GM19240 (cell line): ENCODE measurements around the gene GAS2L3.
"Not testable (repeated sequence)": the region's sequence is repeated elsewhere in the genome, so short reads cannot be mapped to it uniquely, and the experiment has no call there.

Source experiments
- DNase-seq: peaks from one replicate; pipeline ENCODE4 v3.0.0; 2011; ENCODE audit warnings: low spot score; ENCODE audit not compliant: insufficient read length

The GAS2L3 gene

GRCh38 chr12:100573292-100574186 is at the start of gene GAS2L3:
Gene GAS2L3, plus strand, starts transcription at chr12:100573684. Its CDS starts 21,221 bp downstream, at chr12:100594905.
- DNase-seq: peak; percentile 28

- DNase-seq: no peak
Measured at GRCh38 chr12:100528034-100528433, 45.5 kb upstream of the GAS2L3 start.

DNA sequence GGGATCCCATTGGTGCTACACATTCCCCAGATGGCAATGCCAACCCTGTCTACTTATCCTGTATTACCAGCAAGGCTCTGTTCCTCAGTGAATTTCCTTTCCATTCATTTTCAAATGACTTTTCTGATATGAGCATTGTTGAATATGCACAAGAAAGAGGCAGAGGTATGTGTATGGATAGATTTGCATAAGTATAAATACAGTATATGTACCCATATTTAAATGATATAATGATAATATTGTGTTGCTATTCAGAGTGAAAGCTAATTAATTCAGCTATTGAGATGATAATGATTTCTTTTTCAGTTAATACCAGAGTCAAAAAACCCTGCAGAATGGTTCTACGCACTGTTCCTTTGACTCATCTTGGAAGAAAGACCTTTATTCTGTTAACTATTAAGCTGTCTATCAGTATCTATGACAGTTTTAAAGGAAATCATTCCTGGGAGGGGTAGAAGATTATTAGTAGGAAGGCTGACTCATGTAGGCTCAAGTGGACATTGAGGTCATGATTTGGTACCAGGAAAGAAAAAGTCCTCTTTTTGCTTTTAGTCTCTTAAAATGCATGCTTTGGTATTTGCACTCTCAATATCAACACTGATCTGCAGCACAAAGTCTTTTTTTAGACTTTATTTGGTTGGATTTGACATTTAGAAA is 44.9 kb upstream of the GAS2L3 start:
- no peak for DNase-seq

- DNase-seq: no peak
Measured at GRCh38 chr12:100529756-100530350, 43.6 kb upstream of the GAS2L3 start.

GRCh38 chr12:100533376-100533775 is 40.1 kb upstream of the GAS2L3 start:
- no peak for DNase-seq

DNA sequence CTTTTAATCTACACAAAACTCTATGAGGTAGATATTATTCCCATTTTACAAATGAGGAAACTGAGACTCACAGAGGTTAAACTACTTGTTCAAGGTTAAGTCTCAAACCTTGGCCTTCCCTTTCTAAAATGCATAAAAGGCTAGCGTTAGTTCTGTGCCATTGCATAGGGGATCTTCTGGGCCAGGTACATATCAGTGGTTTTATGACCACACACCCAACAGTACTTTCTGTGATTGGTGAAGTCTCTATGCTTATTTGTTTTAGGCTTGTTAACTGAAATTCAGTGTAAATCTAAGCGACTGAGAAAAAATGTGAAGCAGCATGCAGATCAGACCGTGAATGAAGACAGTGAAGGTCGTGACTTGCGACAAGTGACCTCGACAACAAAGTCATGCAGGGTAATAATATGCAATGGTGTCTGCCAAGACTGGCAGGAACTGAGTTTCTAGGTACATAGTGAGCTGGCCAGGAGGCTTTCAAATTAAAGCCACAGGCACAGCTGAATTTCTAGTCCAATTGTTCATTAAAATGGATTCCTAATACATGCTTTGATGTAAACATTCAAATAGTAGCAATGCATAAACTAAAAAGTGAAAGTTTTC is 38.8 kb upstream of the GAS2L3 start:
- no peak for DNase-seq

GRCh38 chr12:100539202-100539601 is 34.3 kb upstream of the GAS2L3 start:
- DNase-seq: no peak

- no peak for DNase-seq
Measured at GRCh38 chr12:100544165-100544564, 29.3 kb upstream of the GAS2L3 start.

DNA sequence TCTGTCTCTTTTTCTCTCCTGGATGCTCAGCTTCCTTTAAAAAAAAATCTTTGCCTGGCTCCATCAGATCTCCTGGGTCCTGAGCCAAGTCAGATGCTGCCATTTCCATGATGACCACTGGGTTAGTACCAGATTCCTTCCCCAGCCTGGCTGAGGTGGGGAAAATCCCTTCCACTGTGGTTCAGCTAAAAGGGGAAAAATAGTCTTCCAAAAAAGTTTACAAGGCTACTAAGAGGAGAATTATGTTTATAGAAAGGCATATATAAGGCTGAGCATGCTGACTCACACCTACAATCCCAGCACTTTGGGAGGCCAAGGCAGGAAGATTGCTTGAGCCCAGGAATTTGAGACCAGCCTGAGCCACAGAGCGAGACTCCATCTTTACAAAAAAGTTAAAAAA is 28.4 kb upstream of the GAS2L3 start:
- DNase-seq: no peak

GRCh38 chr12:100553936-100554335 is 19.5 kb upstream of the GAS2L3 start:
- no peak for DNase-seq

- DNase-seq: no peak
Measured at GRCh38 chr12:100554608-100555077, 18.8 kb upstream of the GAS2L3 start.

- no peak for DNase-seq
Measured at GRCh38 chr12:100555722-100556121, 17.8 kb upstream of the GAS2L3 start.

- DNase-seq: no peak
Measured at GRCh38 chr12:100557357-100557756, 16.1 kb upstream of the GAS2L3 start.

GRCh38 chr12:100559261-100559660 is 14.2 kb upstream of the GAS2L3 start:
- DNase-seq: not testable (repeated sequence)

DNA sequence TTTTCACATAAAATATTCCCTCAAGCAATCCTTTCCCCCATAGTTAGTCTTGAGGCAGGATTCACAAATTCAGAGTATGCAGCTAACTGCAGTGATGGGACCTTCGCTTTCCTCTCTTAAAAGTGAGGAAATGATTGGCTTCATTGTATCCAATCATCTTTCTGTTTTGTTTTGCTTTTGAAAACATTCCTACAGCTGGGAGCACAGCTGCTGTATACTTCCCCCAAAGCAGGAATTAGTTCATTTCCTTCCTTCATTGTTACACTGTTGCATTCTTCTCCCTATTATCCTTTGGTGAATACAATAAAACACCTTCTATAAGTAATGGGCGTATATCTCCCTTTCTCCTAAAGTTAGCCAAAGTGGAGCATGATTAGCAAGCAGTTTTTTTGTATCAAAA is 9.4 kb upstream of the GAS2L3 start:
- no peak for DNase-seq

DNA sequence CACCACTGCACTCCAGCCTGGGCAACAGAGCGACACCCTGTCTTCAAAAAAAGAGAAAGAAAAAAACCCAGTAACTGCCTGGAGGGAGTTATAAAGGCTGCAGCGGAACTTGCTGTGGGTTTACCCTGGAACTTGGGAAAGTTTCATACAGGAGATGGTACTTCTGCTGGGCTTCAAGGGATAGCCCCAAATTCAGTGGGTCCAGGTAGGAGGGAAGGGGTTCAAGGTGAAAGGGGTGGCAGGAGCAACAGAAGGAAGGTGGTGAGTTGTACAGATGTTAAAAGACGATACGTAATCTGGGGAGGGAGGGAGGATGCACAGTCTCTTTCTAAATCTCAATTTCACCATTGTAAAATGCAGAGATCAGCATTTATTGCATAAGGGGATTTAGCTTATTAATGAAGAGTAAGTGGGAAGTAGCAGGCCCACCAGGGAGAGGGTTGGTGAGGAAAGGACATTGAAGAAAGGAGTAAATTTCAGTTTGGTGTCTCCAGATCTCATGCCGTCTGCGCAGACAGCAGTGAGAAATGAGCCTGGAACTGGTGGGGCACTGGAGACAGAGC is 8.5 kb upstream of the GAS2L3 start:
- no peak for DNase-seq

GRCh38 chr12:100565987-100566545 is 7.4 kb upstream of the GAS2L3 start:
- DNase-seq: no peak

GRCh38 chr12:100566887-100567637 is 6.4 kb upstream of the GAS2L3 start:
- peak; percentile 56 for DNase-seq

GRCh38 chr12:100567945-100568344 is 5.5 kb upstream of the GAS2L3 start:
- no peak for DNase-seq

DNA sequence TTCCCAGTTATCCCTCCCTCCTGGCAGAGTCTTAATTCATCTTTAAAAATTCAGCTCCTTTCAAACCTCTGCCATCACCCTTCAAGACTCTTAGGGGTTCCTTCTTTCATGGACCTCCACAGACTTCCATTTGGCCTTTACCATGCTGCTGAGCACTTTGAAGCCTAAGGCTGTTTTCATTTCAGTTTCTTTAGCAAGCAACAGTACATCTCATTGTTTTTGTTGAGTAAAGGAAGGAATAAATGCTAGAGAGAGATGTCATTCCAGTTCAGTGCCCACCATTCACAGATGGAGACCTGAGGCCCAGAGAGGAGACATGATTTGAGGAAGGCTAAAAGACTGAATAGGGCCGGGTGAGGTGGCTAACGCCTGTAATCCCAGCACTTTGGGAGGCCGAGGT is 1.3 kb upstream of the GAS2L3 start:
- DNase-seq: no peak
